Kidney tubule cell (primary cell): Measurements from ENCODE around the gene LRCH3.
A peak's percentile ranks its signal among the peaks of the same experiment; 100 is the strongest.
"Not testable (repeated sequence)": the region's sequence is repeated elsewhere in the genome, so short reads cannot be mapped to it uniquely, and the experiment has no call there.

ENCODE experiments used
- DNase-seq: peaks from one replicate; pipeline ENCODE4 v3.0.0-alpha.2; 2018; ENCODE audit warnings: low spot score

The LRCH3 gene

DNA sequence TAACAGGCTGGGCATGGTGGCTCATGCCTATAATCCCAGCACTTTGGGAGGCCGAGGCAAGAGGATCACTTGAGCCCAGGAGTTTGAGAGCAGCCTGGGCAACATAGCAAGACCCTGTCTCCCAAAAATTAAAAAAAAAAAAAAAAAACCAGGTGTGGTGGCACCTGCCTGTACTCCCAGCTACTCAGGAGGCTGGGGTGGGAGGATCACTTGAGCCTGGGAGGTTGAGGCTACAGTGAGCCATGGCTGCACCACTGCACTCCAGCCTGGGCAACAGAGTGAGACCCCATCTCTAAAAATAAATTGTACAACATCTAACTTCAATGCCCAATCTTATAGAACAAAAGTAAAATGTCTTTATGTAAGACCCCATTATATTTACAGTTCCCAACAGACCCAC is 95.0 kb downstream of the LRCH3 start:
- DNase-seq: not testable (repeated sequence)

DNA sequence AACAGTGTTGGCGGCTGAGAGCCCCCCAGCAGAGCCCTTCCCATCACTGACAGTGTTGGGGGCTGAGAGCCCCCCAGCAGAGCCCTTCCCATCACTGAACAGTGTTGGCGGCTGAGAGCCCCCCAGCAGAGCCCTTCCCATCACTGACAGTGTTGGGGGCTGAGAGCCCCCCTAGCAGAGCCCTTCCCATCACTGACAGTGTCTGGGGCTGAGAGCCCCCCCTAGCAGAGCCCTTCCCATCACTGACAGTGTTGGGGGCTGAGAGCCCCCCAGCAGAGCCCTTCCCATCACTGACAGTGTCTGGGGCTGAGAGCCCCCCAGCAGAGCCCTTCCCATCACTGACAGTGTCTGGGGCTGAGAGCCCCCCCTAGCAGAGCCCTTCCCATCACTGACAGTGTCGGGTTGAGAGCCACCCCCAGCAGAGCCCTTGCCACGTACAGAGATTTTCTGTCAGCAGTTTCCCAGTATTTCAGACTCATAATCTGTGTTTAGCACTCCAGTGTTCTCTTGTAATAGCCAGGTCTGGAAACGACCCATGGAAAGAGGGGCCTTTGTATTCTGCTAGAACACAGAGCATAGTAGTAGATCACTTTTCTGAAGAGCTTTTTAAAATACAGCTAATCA is 96.5 kb downstream of the LRCH3 start:
- not testable (repeated sequence) for DNase-seq

DNA sequence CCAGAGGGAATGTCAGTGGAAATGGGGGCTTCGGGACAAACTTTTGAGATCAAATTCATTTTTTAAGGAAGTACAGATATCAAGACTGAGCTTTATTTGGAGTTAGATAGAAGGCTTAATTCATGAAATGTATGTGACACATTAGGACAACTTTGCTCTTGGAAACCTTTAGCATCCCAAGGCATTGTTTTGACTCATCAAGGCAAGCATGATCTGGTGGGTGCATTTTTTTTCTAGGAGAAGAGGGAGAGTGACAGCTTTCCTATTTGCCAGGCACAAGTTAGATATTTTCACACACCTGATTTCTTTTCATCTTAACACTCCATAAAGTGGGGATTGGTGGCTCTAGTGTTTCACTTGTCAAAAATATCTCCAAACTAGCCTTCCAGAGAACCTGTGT is 97.5 kb downstream of the LRCH3 start:
- DNase-seq: no peak

DNA sequence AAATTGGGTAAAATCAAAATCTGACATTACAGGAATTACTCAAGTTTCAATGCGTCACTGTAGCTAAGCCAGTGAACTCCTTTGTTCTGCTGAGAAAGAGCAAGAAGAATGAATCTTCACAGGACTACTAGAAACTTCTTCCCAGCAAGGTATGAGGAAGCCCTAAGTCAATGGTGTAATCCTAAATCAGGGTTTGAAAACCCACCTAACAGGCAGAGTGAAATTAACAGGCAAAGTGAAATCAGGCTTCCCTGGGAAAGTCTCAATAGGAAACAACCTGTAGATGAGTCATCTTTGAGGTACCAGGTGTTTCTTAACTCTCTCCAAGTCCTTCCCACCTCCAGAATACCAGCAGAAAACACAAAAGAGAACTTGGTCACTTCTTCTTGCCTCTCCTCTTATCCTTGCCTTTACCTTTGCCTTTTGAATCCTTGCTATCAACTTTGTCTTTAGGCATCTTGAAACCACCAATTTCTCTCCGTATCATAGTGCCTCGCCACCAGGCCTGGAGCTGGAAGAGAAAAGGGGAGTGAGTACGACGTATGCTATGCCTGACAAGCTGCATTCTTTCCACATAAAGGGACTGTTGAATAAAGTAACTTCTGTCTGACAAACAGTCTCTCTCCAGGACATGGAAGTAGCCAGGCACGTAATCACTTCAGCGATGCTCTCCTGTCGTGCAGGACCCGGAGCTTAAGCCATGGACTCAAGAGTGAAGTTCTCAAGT is 98.3 kb downstream of the LRCH3 start:
- peak; percentile 51 for DNase-seq

DNA sequence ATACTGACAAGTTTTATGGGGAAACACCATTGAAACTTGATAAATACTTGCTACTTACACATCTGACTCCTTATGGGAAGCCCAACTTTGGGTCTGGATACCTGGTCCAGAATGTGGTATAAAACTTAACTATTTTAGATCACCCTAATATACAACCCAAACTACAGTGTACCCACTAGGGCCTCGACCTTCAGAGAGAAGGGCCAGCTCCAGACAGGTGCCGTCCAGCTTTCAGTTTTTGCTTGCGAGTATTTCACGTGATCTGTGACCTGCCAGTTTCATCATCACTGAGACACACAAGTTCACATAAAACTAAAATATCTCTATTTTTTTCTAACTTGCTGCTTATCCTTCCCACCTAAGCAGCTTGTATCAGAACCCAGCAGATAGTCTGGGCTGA is 99.6 kb downstream of the LRCH3 start:
- DNase-seq: no peak

DNA sequence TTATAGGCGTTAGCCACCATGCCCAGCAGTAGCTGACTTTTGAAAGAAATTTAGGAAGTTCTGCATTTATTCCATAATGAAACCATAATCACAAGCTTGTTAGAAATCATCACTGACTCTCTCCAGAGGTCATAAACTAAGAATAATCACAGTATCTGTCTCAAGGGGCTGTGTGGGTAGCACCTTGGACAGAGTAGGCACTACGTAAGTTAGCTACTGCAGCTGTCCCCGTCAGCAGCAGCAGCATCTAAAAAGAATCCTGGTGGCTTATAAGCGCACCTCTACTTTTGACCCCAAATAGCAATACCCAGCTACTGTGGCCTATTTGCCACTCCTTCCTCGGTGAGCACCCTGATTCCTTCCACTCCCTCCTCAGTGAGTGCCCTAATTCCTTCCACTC is 101.1 kb downstream of the LRCH3 start:
- DNase-seq: no peak

DNA sequence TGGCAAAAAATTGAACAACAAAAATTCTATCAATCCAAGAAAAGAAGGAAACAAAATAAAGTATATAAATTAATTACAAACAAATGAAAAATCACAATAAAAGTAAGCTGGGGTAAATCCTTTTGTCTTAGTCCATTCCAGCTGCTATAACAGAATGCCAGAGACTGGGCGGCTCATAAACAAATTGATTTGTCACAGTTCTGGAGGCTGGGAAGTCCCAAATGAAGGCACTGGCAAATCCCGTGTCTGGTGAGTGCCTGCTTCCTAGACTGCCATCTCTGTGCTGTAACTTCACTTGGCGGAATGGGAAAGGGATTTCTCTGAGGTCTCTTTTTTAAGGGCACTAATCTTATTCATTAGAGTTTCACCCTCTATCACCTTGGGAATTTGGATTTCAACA is 105.4 kb downstream of the LRCH3 start:
- no peak for DNase-seq

DNA sequence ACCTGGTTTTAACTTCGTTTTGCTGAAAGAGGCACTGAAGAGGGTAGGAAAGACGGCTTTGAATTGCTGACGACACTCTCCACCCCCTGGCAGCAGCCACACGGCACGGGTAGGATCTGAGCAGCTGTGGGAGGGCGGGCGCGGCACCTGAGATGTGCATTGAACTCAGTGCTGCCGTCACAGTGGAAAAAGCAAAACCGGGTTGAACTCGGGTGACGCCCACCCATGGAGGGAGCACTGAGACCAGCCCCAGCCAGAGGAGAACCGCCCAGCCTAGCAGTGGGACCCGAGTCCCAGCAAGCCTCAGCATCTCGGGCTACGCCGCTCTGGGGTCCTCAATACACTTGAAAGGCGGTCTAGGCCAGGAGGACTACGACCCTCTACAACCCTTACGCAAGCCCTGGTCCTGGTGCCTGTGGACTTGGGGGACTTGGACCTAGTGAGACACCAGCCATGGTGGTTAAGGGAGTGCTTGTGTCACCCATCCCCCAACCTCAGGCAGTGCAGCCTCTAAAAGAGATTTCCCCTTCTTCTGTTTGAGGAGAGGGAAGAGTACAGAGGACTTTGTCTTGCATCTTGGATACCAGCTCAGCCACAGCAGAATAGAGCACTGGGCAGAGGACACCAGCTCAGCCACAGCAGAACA is 108.9 kb downstream of the LRCH3 start:
- no peak for DNase-seq

DNA sequence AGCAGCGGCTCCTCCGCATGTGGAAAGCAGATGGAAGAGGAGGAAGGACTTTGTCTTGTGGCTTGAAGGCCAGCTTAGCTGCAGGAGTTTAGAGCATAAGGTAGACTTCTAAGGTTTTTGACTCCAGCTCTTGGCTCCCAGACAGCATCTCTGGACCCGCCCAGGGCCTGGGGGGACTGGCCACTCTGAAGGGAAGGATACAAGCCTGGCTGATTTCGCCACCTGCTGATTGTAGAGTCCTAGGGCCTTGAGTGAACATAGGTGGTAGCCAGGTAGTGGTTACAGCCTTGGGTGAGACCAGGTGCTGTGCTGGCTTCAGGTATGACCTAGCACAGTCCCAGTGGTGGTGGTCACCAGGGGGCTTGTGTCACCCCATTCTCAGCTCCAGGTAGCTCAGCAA is 110.6 kb downstream of the LRCH3 start:
- no peak for DNase-seq

DNA sequence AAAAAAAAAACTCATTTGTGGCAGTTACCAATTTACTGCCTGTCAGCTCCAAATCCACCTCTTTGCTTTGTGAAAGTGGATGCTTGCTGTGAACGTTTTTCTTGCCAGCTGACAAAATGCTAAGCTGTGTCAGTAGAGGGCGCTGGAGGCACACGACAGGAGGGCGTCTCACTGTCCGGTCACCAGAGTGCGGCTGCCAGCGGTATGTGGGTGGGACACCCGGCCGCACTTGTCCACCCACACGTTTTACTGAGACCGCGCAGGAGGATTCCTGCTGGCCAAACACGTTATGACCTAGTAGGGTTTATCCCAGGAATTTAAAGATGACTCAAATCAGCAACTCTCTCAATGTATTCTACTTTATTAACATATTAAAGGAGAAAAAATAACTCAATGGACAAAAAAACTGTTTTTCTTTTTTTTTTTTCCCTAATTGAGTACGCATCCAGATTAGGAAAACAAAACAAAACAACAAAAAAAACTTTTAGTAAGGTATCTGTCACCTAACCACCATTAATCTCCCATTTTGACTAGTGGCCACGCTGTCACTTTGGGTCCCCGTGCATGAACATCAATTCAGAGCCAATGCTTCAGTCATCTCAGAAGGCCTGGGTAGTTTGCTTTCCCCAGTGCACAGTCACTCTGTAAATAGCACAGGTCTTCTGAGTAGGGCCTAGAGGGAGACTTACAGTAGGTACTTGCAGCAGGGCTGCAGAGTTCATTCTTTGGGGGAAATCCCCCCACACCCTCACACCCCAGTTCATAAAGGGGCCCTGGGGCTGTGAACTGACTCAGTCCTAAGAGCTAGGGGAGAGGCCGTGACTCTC is 115.2 kb downstream of the LRCH3 start:
- DNase-seq: peak; percentile 95

DNA sequence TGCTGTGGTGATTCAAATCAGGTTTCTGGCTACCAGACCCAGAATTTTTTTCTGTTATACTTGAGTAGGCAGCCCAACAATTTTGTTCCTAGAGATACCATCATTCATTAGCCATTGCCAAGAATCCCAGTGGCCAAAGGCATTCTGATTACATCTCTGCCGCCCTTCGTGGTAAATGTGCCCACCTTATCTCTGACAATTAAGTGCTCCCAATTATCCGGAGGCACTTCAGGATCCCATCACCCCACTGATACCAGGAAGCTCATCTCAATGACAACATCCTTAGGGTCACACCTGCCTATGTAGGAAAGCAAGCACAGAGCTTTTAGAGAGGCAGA is 115.8 kb downstream of the LRCH3 start:
- DNase-seq: no peak

DNA sequence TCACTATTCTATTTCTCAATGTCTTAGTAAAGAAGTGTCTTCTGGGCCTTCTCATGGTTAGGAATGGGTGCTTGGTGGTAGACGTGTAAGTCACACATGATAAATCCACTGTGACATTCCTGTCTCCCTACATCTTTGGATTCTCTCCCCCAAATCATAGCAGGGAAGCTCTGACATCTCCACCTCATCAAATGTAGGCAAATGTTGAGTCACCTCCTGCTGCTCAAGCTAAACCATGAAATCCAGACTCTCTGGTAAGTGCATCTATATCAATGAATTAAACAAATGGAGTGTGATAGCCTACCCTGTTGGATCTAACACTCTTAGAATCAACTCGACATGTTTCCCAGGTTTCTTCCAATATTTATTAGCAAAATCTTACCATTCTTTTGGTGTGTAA is 116.1 kb downstream of the LRCH3 start:
- peak; percentile 8 for DNase-seq

DNA sequence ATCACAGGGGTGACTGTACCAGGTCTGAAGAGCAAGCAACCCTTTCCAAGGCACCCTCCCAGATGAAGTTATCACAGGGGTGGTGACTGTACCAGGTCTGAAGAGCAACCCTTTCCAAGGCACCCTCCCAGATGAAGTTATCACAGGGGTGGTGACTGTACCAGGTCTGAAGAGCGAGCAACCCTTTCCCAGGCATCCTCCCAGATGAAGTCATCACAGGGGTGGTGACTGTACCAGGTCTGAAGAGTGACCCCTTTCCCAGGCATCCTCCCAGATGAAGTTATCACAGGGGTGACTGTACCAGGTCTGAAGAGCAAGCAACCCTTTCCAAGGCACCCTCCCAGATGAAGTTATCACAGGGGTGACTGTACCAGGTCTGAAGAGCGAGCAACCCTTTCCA is 117.5 kb downstream of the LRCH3 start:
- peak; percentile 75 for DNase-seq

DNA sequence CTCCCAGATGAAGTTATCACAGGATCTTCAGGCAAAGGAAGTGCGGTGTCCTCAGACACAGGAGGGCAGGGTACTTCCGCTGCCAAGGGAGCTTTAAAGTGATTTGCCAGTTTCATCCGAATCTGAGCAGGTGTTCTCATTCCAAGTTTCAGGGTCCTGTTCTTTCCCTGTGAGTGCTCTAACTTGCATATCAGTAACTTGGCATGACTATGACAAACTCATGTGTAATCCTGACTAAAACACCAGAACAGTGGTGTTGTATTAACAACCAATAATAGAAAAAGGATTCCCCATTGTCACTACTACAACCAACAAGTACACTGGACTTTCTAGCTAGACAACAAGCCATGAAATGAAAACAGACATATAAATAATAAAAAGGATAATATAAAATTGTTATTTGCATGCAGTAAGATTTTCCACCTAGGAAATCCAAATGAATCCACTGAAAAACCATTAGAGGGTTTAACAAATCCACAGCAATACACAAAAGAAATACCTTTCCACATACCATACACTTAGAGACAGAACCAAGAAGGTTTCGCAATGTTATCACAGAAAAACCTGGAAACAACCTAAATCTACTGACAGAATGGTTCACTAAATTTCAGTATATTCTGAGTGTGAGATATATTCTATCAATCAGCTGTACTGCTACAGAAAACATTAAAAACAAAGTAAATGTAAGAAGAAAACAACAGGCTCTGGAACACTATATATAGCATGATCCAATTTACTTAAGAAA is 118.1 kb downstream of the LRCH3 start:
- peak; percentile 23 for DNase-seq

DNA sequence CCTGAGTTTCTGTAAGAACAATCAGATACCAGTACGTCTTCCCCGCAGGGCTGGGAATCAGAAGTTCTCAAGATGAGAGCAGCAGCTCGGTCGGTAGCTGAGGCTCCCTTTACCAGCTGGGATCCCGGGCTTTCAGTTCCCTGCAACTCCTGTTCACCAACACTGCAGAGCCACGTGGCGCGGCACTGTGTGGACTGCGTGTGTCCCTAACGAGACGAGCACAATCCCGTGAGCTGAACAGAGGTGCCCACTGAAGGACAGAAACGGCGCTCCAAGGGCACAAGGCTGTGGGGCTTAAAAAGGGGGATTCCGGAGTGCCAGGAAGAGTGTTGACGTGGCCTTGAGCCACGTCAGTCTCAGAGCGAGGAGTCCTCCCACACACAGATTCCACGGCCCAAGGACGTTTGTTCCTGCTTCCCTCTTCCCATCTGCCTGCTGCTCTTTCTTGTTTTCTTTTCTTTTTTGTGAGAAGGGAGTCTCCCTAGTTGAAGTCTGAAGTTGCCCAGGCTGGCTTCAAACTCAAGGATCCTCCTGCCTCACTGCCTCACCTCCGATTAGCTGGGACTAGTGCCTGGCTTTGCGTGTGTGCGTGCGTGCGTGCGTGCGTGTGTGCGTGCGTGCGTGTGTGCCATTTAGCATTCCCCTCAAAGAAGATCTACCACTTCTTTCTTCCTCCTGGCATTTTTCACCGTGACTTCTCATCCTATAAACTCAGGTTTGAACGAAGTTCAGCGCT is 121.9 kb downstream of the LRCH3 start:
- DNase-seq: no peak

DNA sequence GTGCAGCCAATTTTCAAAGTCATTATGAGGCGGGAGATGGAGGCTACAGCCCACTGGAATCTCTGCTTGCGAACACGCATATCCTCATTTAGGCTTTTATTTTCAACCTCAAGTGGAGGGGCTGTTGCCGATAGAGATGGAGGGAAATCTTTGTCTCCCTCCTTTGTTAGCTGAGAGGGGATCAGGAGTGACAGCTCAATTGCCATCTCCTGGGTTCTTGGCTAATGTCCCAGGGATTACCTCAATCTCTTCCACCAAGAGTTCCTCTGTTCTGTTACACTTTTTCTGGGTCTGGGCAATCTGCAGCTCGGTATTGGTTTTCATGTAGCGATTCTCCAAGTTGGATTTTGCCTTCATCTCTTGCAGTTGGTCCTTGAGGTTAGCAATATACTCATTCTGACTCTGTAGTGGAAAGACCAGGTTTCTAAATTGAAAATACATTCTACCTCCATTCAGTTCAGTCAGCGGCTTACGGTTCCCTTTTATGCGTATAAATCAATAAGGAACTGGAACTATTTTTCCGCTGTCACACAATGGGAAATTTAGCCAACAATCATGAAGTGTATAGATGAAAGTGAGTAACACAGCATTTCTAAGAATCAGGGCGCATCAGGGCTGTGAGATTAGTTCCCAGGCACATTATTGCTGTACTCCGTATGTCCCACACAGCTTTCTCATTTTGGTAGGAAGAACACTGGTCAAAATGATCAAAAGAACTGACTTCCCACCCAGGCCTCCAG is 122.8 kb downstream of the LRCH3 start:
- no peak for DNase-seq

DNA sequence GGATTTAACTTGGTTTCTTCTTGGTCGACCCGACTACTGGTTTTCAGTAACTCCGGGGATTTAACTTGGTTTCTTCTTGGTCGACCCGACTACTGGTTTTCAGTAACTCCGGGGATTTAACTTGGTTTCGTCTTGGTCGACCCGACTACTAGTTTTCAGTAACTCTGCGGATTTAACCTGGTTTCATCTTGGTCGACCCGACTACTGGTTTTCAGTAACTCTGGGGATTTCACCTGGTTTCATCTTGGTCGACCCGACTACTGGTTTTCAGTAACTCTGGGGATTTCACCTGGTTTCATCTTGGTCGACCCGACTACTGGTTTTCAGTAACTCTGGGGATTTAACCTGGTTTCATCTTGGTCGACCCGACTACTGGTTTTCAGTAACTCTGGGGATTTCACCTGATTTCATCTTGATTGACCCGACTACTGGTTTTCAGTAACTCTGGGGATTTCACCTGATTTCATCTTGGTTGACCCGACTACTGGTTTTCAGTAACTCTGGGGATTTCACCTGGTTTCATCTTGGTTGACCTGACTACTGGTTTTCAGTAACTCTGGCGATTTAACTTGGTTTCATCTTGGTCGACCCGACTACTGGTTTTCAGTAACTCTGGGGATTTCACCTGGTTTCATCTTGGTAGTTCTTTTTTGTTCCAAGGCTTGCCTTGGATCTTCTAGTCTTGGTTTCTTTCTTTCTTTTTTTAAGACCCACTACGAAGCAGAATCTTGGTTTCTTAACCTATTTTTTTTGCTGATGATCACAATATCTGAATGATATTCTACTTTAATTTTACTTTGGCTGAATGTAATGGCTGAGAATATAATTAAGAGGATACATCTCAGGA is 130.6 kb downstream of the LRCH3 start:
- not testable (repeated sequence) for DNase-seq

DNA sequence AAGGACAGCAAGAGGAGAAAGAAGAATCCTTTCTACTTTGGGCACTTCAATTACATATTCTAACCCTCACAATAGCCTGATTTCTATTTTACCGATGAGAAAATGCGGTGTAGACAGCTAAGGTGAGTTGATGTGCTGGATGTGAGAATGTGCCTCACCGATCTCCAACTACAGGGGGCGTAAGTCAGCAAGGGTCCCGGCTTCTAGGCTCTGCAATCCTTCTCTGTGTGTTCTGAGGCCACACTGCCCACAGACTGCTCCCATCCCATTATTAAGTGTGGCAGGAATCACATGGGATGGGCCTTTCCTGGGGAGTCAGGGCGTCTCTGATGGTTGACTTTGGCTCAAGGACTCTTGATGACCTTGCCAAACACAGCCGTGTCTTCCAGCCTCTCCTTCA is 135.4 kb downstream of the LRCH3 start:
- no peak for DNase-seq

DNA sequence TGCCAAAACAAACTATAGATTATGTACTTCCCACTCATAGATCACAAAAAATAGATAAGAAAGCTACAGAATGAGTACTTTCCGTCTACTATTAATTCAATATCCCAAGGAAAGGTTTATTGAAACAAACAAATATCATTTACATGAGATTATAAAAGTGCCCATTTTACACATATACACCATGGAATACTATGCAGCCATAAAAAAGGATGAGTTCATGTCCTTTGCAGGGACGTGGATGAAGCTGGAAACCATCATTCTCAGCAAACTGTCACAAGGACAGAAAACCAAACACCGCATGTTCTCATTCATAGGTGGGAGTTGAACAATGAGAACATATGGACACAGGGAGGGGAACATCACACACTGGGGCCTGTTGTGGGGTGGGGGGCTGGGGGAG is 136.5 kb downstream of the LRCH3 start:
- DNase-seq: not testable (repeated sequence)
